ENCODE measurements around the gene DLG2.

The DLG2 gene

DNA sequence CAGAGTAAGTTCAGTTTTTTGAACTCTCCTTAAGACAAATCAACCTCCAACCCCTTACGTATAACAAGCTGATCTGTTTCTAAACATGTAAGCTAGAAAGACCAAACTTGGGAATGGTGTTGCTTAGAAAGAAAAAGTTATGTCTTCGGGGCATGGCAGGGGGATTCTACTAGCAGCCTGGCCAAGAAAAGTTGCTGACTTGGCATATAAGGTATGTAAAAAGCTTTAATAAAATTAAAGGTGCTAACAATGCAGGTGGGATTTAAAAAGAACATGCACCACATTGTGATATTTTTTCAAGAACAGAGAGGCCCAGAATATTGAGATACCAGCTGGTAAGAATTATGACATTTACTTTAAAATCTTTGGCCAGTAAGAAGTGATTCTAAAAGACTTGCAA is 1929.6 kb downstream of the DLG2 start:
- Histone ChIP-seq H3K27me3 (ENCODE audit: insufficient read depth, poor library complexity, severe bottlenecking) (no peaks in the 10 kb centered on the region), H3K27ac (replicated peaks) (no peak overlapping the region), H3K4me3 (replicated peaks; ENCODE audit: insufficient read depth, low read length) (no peak overlapping the region)
- DNase-seq (ENCODE audit: low read depth in 1 of 2, low spot score in 1 of 2) = no peak
- no peak for TF ChIP-seq SPI1 (IDR thresholded peaks at IDR 0.05; ENCODE audit: borderline replicate concordance, low read depth)
- TF ChIP-seq, protein P1, sequence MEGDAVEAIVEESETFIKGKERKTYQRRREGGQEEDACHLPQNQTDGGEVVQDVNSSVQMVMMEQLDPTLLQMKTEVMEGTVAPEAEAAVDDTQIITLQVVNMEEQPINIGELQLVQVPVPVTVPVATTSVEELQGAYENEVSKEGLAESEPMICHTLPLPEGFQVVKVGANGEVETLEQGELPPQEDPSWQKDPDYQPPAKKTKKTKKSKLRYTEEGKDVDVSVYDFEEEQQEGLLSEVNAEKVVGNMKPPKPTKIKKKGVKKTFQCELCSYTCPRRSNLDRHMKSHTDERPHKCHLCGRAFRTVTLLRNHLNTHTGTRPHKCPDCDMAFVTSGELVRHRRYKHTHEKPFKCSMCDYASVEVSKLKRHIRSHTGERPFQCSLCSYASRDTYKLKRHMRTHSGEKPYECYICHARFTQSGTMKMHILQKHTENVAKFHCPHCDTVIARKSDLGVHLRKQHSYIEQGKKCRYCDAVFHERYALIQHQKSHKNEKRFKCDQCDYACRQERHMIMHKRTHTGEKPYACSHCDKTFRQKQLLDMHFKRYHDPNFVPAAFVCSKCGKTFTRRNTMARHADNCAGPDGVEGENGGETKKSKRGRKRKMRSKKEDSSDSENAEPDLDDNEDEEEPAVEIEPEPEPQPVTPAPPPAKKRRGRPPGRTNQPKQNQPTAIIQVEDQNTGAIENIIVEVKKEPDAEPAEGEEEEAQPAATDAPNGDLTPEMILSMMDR (IDR thresholded peaks at IDR 0.05; ENCODE audit: insufficient read depth, low read length) = no peak
- TF ChIP-seq, protein P2, sequence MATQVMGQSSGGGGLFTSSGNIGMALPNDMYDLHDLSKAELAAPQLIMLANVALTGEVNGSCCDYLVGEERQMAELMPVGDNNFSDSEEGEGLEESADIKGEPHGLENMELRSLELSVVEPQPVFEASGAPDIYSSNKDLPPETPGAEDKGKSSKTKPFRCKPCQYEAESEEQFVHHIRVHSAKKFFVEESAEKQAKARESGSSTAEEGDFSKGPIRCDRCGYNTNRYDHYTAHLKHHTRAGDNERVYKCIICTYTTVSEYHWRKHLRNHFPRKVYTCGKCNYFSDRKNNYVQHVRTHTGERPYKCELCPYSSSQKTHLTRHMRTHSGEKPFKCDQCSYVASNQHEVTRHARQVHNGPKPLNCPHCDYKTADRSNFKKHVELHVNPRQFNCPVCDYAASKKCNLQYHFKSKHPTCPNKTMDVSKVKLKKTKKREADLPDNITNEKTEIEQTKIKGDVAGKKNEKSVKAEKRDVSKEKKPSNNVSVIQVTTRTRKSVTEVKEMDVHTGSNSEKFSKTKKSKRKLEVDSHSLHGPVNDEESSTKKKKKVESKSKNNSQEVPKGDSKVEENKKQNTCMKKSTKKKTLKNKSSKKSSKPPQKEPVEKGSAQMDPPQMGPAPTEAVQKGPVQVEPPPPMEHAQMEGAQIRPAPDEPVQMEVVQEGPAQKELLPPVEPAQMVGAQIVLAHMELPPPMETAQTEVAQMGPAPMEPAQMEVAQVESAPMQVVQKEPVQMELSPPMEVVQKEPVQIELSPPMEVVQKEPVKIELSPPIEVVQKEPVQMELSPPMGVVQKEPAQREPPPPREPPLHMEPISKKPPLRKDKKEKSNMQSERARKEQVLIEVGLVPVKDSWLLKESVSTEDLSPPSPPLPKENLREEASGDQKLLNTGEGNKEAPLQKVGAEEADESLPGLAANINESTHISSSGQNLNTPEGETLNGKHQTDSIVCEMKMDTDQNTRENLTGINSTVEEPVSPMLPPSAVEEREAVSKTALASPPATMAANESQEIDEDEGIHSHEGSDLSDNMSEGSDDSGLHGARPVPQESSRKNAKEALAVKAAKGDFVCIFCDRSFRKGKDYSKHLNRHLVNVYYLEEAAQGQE (IDR thresholded peaks at IDR 0.05; ENCODE audit: insufficient replicate concordance, low read depth) = no peak
- TF ChIP-seq POLR2AphosphoS5 (IDR thresholded peaks at IDR 0.05; ENCODE audit: low read depth) = no peak
- TF ChIP-seq GABPA (IDR thresholded peaks at IDR 0.05; ENCODE audit: low read depth) = no peak

DNA sequence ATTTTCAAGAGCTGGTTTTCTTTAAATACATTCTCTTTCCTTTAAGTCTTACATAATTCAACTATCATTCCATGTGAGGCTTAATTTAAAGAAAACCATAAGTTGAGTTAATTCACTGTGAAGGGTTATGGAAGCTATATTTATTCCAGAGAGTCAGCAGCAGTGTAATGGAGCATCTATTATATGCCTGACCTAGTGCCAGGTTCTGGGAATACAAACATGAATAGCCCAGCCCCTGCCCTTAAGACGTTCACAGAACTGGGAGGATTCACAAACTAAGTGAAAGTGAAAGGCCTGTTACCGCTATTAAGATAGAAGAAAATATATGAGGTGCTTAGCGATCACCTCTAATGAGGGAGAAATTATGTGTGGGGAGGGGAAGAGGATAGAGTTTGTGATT is 1932.1 kb downstream of the DLG2 start:
- Histone ChIP-seq H3K27ac (replicated peaks) (no peak overlapping the region), H3K4me3 (replicated peaks; ENCODE audit: insufficient read depth, low read length) (no peak overlapping the region)

DNA sequence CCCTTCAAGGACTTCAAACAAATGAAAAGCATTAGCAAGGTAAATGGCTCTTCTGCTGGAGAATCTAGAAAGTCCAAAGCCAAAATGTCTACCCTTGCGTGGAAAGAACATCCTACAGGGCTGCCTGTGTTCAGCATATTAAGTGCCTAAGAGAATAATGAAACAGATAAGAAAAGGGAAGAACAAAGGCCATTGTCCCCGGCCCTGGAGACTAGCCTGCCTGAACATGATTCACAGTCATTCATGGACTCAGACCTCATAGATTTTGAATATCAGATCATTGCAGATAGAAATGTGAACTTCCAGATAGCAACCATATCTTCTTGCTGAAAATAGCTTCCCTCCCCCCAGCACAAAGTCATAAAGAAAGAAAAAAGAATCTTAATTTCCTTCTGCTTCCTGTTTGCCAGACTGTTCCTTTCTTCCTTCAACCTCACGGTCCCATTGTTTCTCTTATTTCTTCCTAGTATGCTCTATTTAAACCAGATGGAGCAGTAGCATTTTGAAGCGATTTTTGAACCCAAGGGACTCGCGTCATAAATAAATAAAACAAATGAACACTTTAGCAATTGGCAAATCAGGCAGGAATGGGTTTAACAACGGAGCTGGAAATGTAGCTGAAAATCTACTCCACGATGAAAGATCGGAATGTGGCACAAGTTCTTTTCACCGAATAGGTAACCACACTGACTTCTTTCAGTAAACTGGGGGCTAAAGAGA is 1932.8 kb downstream of the DLG2 start:
- DNase-seq (ENCODE audit: low read depth in 1 of 2, low spot score in 1 of 2) = no peak
- Histone ChIP-seq H3K4me3 (replicated peaks; ENCODE audit: insufficient read depth, low read length) (no peak overlapping the region), H3K27ac (replicated peaks) (no peak overlapping the region), H3K27me3 (ENCODE audit: insufficient read depth, poor library complexity, severe bottlenecking) (no peaks in the 10 kb centered on the region)
- TF ChIP-seq, protein P2 (IDR thresholded peaks at IDR 0.05; ENCODE audit: insufficient replicate concordance, low read depth) = no peak
- TF ChIP-seq, protein P1 (IDR thresholded peaks at IDR 0.05; ENCODE audit: insufficient read depth, low read length) = no peak
- TF ChIP-seq SPI1 (IDR thresholded peaks at IDR 0.05; ENCODE audit: borderline replicate concordance, low read depth) = no peak
- TF ChIP-seq POLR2AphosphoS5 (IDR thresholded peaks at IDR 0.05; ENCODE audit: low read depth) = no peak

More for the DNA sequence above, 1932.1 kb downstream of the DLG2 start:
- TF ChIP-seq, protein P2 (IDR thresholded peaks at IDR 0.05; ENCODE audit: insufficient replicate concordance, low read depth) = no peak
- TF ChIP-seq SPI1 (IDR thresholded peaks at IDR 0.05; ENCODE audit: borderline replicate concordance, low read depth) = no peak
- TF ChIP-seq POLR2AphosphoS5 (IDR thresholded peaks at IDR 0.05; ENCODE audit: low read depth) = no peak
- TF ChIP-seq, protein P1 (IDR thresholded peaks at IDR 0.05; ENCODE audit: insufficient read depth, low read length) = no peak
- no peak for TF ChIP-seq GABPA (IDR thresholded peaks at IDR 0.05; ENCODE audit: low read depth)
- no peak for DNase-seq (ENCODE audit: low read depth in 1 of 2, low spot score in 1 of 2)
- H3K27me3 ChIP-seq (ENCODE audit: insufficient read depth, poor library complexity, severe bottlenecking) = no peaks in the 10 kb centered on the region
